Gastroesophageal sphincter (tissue), 3 donors: ENCODE results near the gene FRA10AC1.

ENCODE experiments used
- CTCF ChIP-seq, 4 experiments: fragments of 200-600 bp in 2 of 4; fragments of 450-650 bp in 2 of 4; sonication (generic) in 1 of 4; IDR thresholded peaks; one replicate each; pipeline ENCODE4 v1.5.1; 2017 to 2019; ENCODE audit warnings: antibody characterized with exemption in 4 of 4, mild to moderate bottlenecking in 2 of 4, moderate library complexity in 2 of 4
- POLR2A ChIP-seq, 2 donors: fragments of 450-650 bp; IDR thresholded peaks; one replicate each; pipeline ENCODE4 v1.6.1; 2017; ENCODE audit warnings: antibody characterized with exemption in 2 of 2, mild to moderate bottlenecking in 2 of 2, moderate library complexity in 1 of 2
- POLR2AphosphoS5 ChIP-seq: sonication (generic); formaldehyde crosslinking; IDR thresholded peaks from one replicate; pipeline ENCODE4 v1.6.1; 2017; ENCODE audit warnings: antibody characterized with exemption

DNA sequence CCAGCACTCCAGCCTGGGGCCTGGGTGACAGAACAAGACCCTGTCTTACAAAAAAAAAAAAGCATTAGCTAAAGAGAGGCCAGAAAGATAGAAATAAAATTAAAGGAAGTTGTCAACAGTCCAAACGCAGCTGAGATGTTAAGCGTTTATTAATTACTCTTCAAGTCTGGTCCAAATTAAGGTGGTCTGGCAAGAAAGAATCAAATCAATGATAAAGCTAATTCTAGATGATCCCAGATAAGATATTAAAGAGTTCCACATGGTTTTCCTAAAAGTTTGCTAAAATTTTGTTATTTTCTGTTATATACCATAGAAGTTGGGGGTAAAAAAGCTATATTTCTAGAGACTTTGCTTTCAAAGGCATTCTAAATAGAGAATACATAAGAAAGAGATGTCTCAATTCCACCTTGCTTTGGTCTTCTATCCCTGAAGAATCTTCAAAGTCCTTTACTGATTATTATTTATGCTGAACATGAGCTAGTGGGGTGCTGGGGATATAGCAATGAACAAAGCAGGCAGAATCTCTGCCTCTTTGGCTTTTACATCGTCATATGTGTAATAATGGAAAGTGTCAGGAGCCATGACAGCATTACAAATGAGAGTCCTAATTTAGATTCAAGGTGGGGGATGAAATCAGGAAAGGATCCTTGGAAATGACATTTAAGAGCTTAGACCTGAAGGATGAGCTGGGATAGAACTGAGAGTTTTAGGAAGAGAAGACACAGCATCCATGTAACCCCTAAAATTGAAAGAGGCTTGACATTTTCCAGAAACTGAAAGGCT lies 23.4 kb downstream of the FRA10AC1 start:
- TF ChIP-seq POLR2AphosphoS5 = no peak
- TF ChIP-seq CTCF (IDR thresholded peaks at IDR 0.05) = no peak
- TF ChIP-seq POLR2A (IDR thresholded peaks at IDR 0.05) = no peak
